Spleen (tissue), 13 donors: Measurements from ENCODE around the gene PYROXD2. TPM values are rescaled to one million over a fixed set of nuclear protein-coding genes. Genes with fewer than 3 reads are reported as not detected.

Experiments used
- DNase-seq: peaks from one replicate; pipeline ENCODE4 v3.0.0-alpha.2; 2020
- H3K27ac ChIP-seq, 8 donors: fragments of 200-600 bp; sonication (generic) in 7 of 8; 1 replicate in 4 of 8; 2 replicates in 4 of 8; pipeline versions ENCODE4 v1.5.0 to v1.8.0; 2016 to 2021; ENCODE audit warnings: inconsistent platforms in 4 of 8, mild to moderate bottlenecking in 4 of 8, moderate library complexity in 1 of 8
- H3K27me3 ChIP-seq, 7 donors: fragments of 200-600 bp; sonication (generic) in 6 of 7; replicated peaks in 1 of 7; 1 replicate in 4 of 7; 2 replicates in 3 of 7; pipeline versions ENCODE4 v1.5.0 to v1.8.0; 2016 to 2021; ENCODE audit warnings: inconsistent platforms in 3 of 7, mild to moderate bottlenecking in 1 of 7
- H3K36me3 ChIP-seq, 6 donors: fragments of 200-600 bp; sonication (generic) in 5 of 6; 1 replicate in 4 of 6; 2 replicates in 2 of 6; pipeline versions ENCODE4 v1.5.0 to v1.8.0; 2016 to 2021; ENCODE audit warnings: inconsistent platforms in 2 of 6
- H3K4me1 ChIP-seq, 6 donors: fragments of 200-600 bp; sonication (generic) in 5 of 6; 1 replicate in 3 of 6; 2 replicates in 3 of 6; pipeline versions ENCODE4 v1.5.0 to v1.8.0; 2016 to 2021; ENCODE audit warnings: inconsistent platforms in 3 of 6
- H3K4me3 ChIP-seq, 8 donors: fragments of 200-600 bp; sonication (generic) in 7 of 8; 1 replicate in 4 of 8; 2 replicates in 4 of 8; pipeline versions ENCODE4 v1.5.0 to v1.8.0; 2016 to 2021; ENCODE audit warnings: inconsistent platforms in 4 of 8, mild to moderate bottlenecking in 4 of 8, moderate library complexity in 2 of 8
- H3K9me3 ChIP-seq, 8 donors: fragments of 200-600 bp; sonication (generic) in 7 of 8; 1 replicate in 4 of 8; 2 replicates in 4 of 8; pipeline versions ENCODE4 v1.5.0 to v1.8.0; 2016 to 2021; ENCODE audit warnings: inconsistent platforms in 4 of 8
- POLR2A ChIP-seq, 3 donors: fragments of 450-650 bp; IDR thresholded peaks; one replicate each; pipeline ENCODE4 v1.5.1; 2017; ENCODE audit warnings: antibody characterized with exemption in 3 of 3, mild to moderate bottlenecking in 1 of 3
- POLR2AphosphoS5 ChIP-seq, 3 donors: sonication (generic); formaldehyde crosslinking; IDR thresholded peaks; one replicate each; pipeline ENCODE4 v1.5.1; 2017; ENCODE audit warnings: antibody characterized with exemption in 3 of 3
- WGBS, 5 donors: extraction: QIAGEN DNeasy Blood & Tissue Kit in 3 of 5; methylation state at CpG; one replicate each; pipeline versions ENCODE4 v1.1.5 to v1.1.7; 2013 to 2018; 5-methylcytosine and 5-hydroxymethylcytosine counted together
- intact Hi-C: fragments of 100-400 bp; cut with DNase I; formaldehyde crosslinking; loops from one replicate; pipeline ENCODE4 v1.15.0; 2023; ENCODE audit warnings: low total_unique reads
- long read RNA-seq, 2 donors: transcript quantifications; one replicate each; lab custom pipeline, GENCODE V29; 2026
- polyA plus RNA-seq, 3 donors: library from polyadenylated mRNA; stranded (reverse); fragments of 200-250 nt; gene quantifications; one replicate each; pipeline ENCODE4 v1.2.1, GENCODE V29; 2013
- total RNA-seq, 7 donors: library from RNA; depleted of rRNA in 3 of 7; stranded (reverse); fragments of >200 nt in 3 of 7; fragmentation: NEBNext Ultra II Directional in 4 of 7; extraction: Animal tissue kit (Norgen Biotek cat#: 25700) in 4 of 7; gene quantifications; one replicate each; pipeline versions ENCODE4 v1.1.0 to v1.2.1, GENCODE V29; 2016 to 2021
- TF ChIP-seq, protein P1 (sequence below), 11 experiments: fragments of 200-600 bp in 7 of 11; fragments of 450-650 bp in 4 of 11; sonication (generic) in 4 of 11; IDR thresholded peaks in 8 of 11; conservative IDR thresholded peaks in 3 of 11; 1 replicate in 7 of 11; 2 replicates in 4 of 11; pipeline versions ENCODE4 v1.4.0 to v1.8.0; 2016 to 2021; ENCODE audit warnings: antibody characterized with exemption in 11 of 11, inconsistent platforms in 4 of 11, mild to moderate bottlenecking in 1 of 11
- donor health status: healthy with polysubstance abuse.
- donor health status: DM: no; HTN: no; CAD: no; lungs with moderate emphysema.
- donor health status: DM: no; HTN: no; CAD: no.
- donor health status: Bipolar disorder and iron deficiency.
- donor health status: healthy.
- donor health status: DM: no; HTN: no; CAD: no.
- donor health status: DM: yes; HTN: yes; CAD: no.

The PYROXD2 gene
- total RNA-seq, result 10 to 100 TPM in 4 of 7 donors, 1 to 10 TPM in 3; 4.7 to 17.5 (median 10.5) TPM
- 10 to 100 TPM; 10.4 to 26.0 (median 12.6) TPM for polyA plus RNA-seq
- long read RNA-seq, donor 1, partial matches to known transcripts, result 6 of 6 reads
- long read RNA-seq, donor 1, other reads (novel, unspliced or antisense), result 0 of 6 reads
- long read RNA-seq, donor 2, result 0 reads

DNA sequence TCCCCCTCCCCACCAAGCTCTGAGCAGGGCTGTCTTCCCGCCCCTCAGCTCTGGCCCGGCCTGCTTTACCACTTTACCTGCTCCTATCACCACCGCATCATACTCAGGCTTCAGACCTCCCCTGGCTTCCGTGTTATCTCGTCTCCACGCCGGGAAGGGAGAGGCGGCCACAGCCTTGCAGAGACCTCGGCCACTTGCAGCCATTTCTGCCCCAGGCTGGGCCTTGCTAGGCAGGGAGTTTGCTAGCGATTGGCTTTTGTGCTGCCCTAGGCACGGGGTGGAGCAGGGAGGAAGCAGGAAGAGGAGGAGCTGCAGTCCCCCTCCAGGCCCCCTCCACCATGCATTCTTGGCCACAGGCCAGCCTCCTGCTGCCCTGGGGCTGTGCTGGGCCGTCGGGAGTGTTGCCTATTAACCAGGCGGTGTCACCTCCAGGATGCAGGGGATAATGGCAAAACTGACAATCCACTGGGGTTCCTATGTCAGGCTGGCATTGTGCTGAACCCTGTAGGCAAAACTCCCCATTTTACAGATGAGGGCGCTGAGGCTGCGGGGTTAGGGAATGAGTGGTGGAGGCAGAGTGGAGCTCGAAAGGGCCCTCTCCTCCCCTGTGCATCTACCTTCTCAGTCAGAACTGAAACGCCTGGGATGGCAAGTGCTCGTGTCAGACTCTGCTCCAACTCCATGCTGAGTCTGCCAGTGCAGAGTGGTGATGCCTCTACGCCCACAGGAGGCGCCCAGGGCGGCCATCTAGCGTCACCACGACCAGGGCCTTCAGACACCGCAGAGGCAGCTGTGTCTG lies at the start of gene PYROXD2:
Gene PYROXD2 (minus strand): TSS at position 251 of the 799 bp plus-strand sequence. CDS start 47 bp downstream, at position 204.
- 34 to 49% (median 40%) methylated on average over 22 to 25 of the region's 25 CpGs for WGBS, 5 donors
- Histone ChIP-seq H3K9me3 (no peaks in the 10 kb centered on the region), H3K27ac (peak within 1 kb of the TSS in 7 of 8 donors; percentile 61 to 84 (median 64)), H3K36me3 (peaks cover 0 to 51% (median 38%) of the 10 kb centered on the region in 6 donors), H3K4me3 (peak within 1 kb of the TSS; percentile 25 to 70 (median 38)), H3K4me1 (peaks cover 9 to 36% (median 19%) of the 10 kb centered on the region in 6 donors), H3K27me3 (no peaks in the 10 kb centered on the region)
- TF ChIP-seq, protein P1, sequence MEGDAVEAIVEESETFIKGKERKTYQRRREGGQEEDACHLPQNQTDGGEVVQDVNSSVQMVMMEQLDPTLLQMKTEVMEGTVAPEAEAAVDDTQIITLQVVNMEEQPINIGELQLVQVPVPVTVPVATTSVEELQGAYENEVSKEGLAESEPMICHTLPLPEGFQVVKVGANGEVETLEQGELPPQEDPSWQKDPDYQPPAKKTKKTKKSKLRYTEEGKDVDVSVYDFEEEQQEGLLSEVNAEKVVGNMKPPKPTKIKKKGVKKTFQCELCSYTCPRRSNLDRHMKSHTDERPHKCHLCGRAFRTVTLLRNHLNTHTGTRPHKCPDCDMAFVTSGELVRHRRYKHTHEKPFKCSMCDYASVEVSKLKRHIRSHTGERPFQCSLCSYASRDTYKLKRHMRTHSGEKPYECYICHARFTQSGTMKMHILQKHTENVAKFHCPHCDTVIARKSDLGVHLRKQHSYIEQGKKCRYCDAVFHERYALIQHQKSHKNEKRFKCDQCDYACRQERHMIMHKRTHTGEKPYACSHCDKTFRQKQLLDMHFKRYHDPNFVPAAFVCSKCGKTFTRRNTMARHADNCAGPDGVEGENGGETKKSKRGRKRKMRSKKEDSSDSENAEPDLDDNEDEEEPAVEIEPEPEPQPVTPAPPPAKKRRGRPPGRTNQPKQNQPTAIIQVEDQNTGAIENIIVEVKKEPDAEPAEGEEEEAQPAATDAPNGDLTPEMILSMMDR (IDR thresholded peaks at IDR 0.05 in 8 of 11, conservative IDR thresholded peaks at IDR 0.05 in 3 of 11), result no peak
- TF ChIP-seq POLR2AphosphoS5 (IDR thresholded peaks at IDR 0.05), result peak; percentile 87 to 88 (median 87)
- intact Hi-C loops, result no loop called here
- DNase-seq, result peak; percentile 92

DNA sequence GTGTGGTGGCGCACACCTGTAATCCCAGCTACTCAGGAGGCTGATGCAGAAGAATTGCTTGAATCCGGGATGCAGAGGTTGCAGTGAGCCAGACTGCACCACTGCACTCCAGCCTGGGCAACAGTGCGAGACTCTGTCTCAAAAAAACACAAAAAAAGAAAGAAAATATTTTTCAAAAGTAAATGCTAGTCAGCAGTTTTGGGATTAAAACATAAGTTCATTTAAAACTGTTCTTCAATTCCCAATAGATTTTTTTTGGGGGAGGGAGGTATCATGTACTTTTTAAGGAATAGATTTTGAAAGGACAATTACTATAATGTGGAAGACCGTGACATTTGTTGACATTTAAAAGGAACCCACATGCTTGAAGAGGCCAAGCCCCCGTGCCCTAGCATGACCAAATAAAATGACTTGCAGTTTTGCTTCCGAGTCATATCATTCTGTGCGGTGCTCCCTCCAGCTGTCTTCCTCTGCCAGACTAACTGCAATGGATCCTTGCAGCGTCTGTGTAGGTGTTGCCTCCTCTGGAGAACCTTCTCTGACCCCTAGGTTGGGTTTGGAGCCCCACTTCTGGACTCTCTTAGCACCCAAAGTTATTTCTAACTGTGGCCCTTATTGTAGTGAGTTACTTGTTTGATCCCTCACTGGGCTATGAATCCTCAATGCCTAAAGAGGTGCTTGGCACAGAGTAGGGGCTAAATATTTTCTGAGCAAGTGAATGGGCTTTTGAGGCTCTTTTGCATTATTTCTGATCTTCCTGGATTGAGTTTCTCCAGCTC lies 49.2 kb upstream of the PYROXD2 start:
- TF ChIP-seq POLR2A (IDR thresholded peaks at IDR 0.05) (no peak), POLR2AphosphoS5 (IDR thresholded peaks at IDR 0.05) (no peak)
- TF ChIP-seq, protein P1 (IDR thresholded peaks at IDR 0.05 in 8 of 11, conservative IDR thresholded peaks at IDR 0.05 in 3 of 11), result no peak
- DNase-seq, result no peak
- WGBS, 5 donors, result 47 to 57% (median 49%) methylated on average over 8 of the region's 8 CpGs
- H3K4me3 ChIP-seq, result no peak overlapping the region
- H3K27me3 ChIP-seq, result peaks cover 0 to 58% (median 5%) of the 10 kb centered on the region in 7 donors
- H3K36me3 ChIP-seq, result no peaks in the 10 kb centered on the region
- H3K9me3 ChIP-seq, result no peaks in the 10 kb centered on the region
- no peak overlapping the region for H3K27ac ChIP-seq
- intact Hi-C loops, result no loop called here
- peaks cover 6 to 21% (median 16%) of the 10 kb centered on the region in 6 donors for H3K4me1 ChIP-seq

DNA sequence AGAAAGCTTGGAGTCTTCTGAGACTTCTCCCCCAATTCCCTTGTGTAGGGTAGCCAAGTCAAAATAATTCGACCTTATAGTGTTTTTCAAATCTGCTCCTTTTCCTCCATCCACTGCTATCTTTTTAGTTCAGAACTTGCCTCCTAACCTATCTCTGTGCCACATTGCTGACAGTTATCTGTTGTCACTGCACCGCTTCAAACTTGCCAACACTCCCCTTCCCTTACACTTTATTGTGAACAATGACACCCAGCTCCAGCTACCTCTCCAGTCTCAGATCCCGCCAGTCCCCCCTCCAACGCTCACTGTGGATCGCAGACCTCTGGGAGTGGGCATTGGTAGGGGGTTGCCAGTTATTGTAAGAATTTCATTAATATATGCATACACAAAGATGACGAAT lies 48.0 kb upstream of the PYROXD2 start:
- Histone ChIP-seq H3K9me3 (no peaks in the 10 kb centered on the region), H3K4me1 (peaks cover 0 to 10% (median 9%) of the 10 kb centered on the region in 6 donors), H3K27ac (no peak overlapping the region), H3K27me3 (peaks cover 0 to 54% (median 5%) of the 10 kb centered on the region in 7 donors), H3K4me3 (no peak overlapping the region), H3K36me3 (no peaks in the 10 kb centered on the region)
- TF ChIP-seq, protein P1 (IDR thresholded peaks at IDR 0.05 in 8 of 11, conservative IDR thresholded peaks at IDR 0.05 in 3 of 11), result no peak
- TF ChIP-seq POLR2AphosphoS5 (IDR thresholded peaks at IDR 0.05) (no peak), POLR2A (IDR thresholded peaks at IDR 0.05) (no peak)
- intact Hi-C loops, result no loop called here
- no peak for DNase-seq
- WGBS, 5 donors, result 87 to 97% (median 91%) methylated on average over 6 of the region's 6 CpGs
